DMS79 treated with DMSO at 0.1 percent for 48 hours (cell line): ENCODE measurements around the gene MAFF.

Experiments
- DNase-seq: peaks from one replicate; lab custom pipeline; 2025; lab: John Stamatoyannopoulos, UW

MAFF gene

GRCh38 chr22:38248280-38248679 lies 46.5 kb downstream of the MAFF start:
- DNase-seq, result no peak

DNA sequence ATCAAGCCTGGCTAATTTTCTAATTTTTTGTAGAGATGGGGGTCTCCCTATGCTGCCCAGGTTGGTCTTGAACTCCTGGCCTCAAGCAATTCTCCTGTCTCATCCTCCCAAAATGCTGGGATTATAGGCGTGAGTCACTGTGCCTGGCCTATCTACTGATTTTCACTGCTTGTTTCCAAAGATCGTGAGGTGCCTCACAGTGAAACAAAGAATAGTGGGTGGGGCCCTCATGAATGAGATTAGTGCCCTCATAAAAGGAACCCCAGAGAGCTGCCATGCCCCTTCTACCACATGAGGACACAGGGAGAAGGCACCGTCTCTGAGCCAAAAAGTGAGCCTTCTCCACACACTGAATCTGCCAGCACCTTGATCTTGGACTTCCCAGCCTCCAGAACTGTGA lies 47.5 kb downstream of the MAFF start:
- DNase-seq, result no peak

DNA sequence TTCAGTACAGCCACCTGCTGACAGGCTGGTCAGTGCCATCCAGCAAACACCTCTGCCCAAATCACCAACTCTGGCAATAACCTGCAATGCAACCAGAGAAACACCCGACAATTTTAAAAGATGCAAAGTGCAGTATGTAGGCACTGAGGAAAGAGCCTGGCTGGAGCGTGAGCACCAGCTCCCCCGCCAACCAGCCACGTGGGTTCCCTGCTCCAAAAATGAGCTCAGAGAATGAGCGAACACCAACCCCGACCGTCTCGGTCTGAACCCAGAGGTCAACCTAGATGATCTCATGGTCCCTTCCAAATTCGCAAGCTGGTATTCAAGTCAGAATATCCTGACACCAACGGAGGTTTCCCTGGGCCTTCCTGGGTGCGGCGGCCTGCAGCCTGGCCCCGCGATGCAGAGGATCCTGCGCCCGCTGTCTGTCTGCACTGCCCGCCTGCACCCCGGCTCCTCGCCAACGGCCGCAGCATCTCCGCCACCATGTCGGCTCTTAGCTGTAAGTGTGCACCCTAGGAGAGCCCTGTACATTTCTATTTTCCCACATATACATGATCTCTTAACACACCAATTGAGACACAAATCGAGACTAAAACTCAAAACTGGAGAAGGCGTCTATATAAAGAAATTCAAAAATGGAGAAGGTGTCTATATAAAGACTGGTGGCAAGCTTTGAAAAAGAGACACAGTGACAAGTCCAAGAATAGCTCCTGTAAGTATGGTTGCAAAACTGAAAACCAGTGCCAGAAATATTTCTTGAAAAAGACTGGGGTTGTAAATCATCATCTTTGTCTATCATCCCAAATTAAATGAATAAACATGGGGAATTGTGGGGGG lies 48.2 kb downstream of the MAFF start:
- no peak for DNase-seq

DNA sequence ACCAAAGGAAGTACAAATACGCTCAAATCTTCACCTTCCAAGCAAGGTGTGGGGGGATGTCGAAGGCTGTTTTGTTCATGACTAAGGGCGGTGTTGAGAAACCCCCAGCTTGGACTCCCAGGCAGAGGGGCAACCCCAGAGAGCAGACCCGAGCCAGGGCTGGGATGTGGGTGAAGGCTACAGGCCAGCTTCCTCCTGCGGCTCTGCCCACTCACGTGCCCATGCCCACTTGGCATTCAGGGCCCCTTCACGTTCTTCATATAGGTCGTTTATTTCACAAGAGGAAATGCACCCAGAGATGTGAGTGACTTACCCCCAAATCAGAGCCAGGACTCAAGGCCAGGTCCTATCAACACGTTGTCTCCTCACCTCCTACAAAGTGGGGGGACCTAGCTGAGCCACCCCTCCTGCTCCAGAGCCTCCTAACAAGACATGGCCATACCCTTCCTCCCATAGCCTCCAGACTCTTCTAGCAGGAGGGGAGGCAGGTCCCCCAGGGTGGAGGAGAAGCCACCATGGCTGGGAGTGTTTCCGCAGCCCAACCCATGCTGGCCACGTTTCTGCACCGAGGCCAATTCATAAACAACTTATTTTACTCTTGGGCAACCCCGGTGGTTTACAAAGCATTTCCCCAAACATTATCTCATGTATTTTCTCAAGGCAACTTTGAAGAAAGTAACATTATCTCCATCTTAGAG lies 49.0 kb downstream of the MAFF start:
- DNase-seq, result no peak

- no peak for DNase-seq
Observed at GRCh38 chr22:38251341-38251692, 49.5 kb downstream of the MAFF start.

- DNase-seq, result no peak
Observed at GRCh38 chr22:38255697-38256096, 53.9 kb downstream of the MAFF start.

DNA sequence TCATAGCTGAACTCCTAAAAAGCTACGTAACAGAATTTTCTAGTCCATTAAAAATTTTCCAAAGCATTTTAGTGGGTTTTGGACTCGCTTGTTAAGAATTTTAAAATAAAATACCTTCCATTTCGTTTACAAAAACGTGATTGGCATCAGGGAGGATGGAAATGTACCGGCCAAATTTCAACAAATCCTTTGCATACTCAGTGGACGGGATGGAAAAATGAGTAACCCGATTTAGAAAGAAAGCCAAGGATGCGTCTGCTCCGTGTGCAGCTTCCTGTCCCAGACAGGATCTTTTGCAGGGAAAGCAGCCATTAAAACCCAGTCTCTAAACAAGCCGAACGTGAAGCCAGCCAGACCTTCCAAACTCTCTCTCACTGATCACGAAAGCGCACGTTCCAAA lies 55.4 kb downstream of the MAFF start:
- no peak for DNase-seq

DNA sequence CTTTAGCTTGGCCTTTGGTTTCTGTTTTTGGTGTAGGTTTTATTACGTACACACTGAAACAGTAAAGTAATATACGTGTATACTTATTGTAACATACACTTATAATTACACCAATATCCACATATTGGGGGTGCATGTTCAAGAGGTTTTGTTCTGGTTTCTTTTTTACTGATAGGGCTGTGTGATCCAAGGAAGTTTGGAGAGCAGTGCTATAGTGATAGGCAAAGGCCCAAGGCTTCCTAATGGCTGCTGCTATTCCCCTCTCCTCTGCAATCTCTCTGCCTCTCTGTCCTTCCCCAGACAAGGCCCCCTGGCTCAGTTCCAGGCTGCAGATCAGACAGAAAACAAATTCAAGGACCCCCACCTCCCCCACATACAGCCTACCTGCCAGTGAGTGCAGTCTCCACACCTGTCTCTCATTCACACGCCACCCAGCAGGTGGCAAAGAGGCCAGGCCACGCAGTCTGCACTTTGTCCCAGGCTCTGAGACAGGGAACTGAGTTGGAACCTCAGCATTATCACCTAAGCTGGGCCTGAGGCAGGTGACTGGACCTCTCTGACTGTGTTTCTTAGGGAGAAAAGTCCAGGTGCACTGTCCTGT lies 56.0 kb downstream of the MAFF start:
- DNase-seq, result peak; percentile 52

DNA sequence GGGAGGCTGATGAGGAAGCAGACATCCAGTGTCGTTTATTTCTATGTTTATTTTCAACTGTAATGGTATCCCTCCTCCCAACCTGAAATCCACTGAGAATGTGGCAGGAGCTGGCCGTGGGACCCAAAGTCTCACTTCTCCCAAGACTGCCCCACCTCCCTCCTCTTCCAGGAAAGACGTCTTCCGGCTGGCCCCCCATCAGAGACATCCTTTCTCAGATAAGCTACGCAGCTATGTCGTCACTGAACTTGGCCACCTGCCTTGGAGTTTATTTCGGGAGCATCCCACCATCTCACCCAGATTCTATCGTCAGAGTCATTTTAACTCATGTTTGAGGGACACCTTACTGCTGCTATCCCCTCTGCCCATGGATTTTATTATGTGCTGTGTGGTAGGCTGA lies 57.1 kb downstream of the MAFF start:
- no peak for DNase-seq

- DNase-seq, result no peak
Observed at GRCh38 chr22:38259370-38259769, 57.6 kb downstream of the MAFF start.

- no peak for DNase-seq
Observed at GRCh38 chr22:38260761-38261681, 59.2 kb downstream of the MAFF start.

GRCh38 chr22:38262051-38262795 lies 60.4 kb downstream of the MAFF start:
- DNase-seq, result no peak

- no peak for DNase-seq
Observed at GRCh38 chr22:38264322-38264843, 62.6 kb downstream of the MAFF start.
